GM13976 (cell line): Measurements from ENCODE around the gene SIAH3.

Experiments used
- DNase-seq: peaks from one replicate; pipeline ENCODE4 v3.0.0; 2012; ENCODE audit warnings: low spot score
- in situ Hi-C: fragments of 300-500 bp; cut with MboI; formaldehyde crosslinking; loops from one replicate; pipeline ENCODE4 v1.12.0; 2022; ENCODE audit warnings: low sequenced_read_pairs, mixed read lengths, inconsistent platforms; ENCODE audit not compliant: unreplicated experiment
- TF ChIP-seq, protein P1 (sequence below): IDR thresholded peaks from 2 replicates; pipeline ENCODE4 v1.5.1; 2012; ENCODE audit warnings: borderline replicate concordance, mild to moderate bottlenecking; ENCODE audit not compliant: insufficient read depth; ENCODE audit errors: extremely low read depth, missing control alignments, control extremely low read depth

SIAH3 gene

DNA sequence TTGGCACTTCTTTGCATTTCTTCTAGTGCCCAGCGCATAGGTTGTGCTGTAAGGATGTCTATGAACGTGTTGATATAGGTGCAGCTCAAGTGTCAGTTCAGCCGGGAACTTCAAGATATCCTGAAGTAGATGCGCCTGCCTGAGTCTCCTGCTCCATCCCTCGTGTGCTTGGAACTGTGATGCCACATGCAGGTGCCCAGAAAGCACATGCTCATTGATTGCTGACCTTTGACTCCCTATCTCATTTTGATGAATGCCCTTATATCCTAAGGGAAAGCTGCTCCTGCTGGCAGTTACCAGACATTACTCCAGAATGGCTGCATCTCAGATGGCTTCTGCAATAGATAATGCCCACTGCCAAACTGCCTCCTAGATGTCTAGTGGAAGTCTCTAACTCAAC lies 108.6 kb downstream of the SIAH3 start:
- in situ Hi-C loops = no loop called here
- no peak for DNase-seq
- TF ChIP-seq, protein P1, sequence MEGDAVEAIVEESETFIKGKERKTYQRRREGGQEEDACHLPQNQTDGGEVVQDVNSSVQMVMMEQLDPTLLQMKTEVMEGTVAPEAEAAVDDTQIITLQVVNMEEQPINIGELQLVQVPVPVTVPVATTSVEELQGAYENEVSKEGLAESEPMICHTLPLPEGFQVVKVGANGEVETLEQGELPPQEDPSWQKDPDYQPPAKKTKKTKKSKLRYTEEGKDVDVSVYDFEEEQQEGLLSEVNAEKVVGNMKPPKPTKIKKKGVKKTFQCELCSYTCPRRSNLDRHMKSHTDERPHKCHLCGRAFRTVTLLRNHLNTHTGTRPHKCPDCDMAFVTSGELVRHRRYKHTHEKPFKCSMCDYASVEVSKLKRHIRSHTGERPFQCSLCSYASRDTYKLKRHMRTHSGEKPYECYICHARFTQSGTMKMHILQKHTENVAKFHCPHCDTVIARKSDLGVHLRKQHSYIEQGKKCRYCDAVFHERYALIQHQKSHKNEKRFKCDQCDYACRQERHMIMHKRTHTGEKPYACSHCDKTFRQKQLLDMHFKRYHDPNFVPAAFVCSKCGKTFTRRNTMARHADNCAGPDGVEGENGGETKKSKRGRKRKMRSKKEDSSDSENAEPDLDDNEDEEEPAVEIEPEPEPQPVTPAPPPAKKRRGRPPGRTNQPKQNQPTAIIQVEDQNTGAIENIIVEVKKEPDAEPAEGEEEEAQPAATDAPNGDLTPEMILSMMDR = no peak

DNA sequence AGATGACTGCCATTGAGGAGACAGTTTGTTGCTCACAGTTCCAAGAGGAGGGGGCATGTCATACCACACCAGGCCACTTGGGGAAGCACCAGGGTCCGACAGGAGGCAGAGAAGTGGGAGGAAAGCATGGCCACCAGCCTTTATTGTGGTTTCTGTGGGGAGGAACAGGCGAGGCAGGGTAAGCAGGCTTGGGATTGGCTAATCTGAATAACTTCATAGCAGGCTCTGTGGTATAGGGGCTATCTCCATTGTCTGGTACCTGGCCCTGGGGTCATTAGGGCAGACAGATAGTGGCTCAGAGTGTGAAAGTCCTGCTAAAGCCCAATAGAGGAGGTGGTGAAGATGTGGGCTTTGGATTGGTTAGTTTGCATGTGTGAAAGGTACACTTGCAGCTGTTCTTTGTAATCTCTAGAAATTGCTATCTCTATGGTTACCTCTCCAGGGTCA lies 114.0 kb downstream of the SIAH3 start:
- in situ Hi-C loops = no loop called here
- TF ChIP-seq, protein P1 = no peak
- DNase-seq = peak; percentile 57

DNA sequence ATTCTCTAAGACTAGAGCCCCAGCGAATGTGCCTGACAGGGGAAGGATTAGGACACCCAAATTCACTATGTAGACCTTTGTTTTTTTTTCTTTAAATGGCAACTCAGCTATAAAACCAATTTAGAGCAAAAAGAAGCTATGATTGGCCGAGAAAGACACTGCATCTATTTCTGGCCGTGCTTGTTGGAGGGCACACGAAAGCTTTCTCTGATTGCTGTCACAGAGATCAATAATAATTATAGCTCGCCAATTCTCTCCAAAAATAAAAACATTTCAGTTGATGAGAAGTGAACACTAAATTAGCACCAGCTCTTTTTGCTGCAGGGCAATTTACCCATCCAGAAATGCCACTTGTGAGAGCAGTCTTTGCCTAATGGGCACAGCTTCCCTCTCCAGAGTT lies 118.2 kb downstream of the SIAH3 start:
- DNase-seq = no peak
- TF ChIP-seq, protein P1 = no peak
- in situ Hi-C loops = no loop called here

- TF ChIP-seq, protein P1 = no peak
- in situ Hi-C loops = no loop called here
- no peak for DNase-seq
Observed at GRCh38 chr13:45732916-45733315, 118.6 kb downstream of the SIAH3 start.

GRCh38 chr13:45731455-45731854 lies 120.1 kb downstream of the SIAH3 start:
- no peak for DNase-seq
- TF ChIP-seq, protein P1 = no peak
- in situ Hi-C loops = no loop called here

DNA sequence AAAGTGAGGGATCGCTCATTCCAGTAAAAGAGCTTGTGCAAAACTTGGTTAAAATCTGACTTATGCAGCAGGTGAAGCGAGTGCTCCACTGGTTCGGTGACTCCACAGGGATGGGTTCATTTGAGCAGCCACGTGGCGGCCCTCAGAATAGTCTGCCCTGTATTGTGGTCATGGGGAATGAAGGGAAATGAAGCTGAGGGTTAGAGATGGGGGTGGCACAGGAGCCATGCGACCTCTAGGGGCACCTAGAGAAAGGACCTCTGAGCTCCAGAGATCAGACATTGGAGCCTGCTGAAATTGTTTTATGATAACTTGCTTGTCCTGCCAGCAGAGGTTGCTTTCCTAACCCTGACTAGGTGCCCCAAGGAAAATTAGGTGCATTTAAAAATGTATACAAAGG lies 122.8 kb downstream of the SIAH3 start:
- peak; percentile 41 for DNase-seq
- in situ Hi-C loops = no loop called here
- TF ChIP-seq, protein P1 = peak; percentile 19
